LNCaP clone FGC (cell line): ENCODE data around the gene SENP3.

Source experiments
- DNase-seq: peaks from one replicate; pipeline ENCODE4 v3.0.0-alpha.2; 2011; ENCODE audit warnings: low read depth
- H3K4me3 ChIP-seq: 2 replicates; pipeline ENCODE4 v1.5.1; 2011; ENCODE audit warnings: mild to moderate bottlenecking, low read depth, low read length, control low read depth
- TF ChIP-seq, protein P1 (sequence below): IDR thresholded peaks from 2 replicates; pipeline ENCODE4 v1.5.1; 2012; ENCODE audit warnings: mild to moderate bottlenecking; ENCODE audit not compliant: control insufficient read depth, insufficient read depth; ENCODE audit errors: extremely low read depth

Gene SENP3

DNA sequence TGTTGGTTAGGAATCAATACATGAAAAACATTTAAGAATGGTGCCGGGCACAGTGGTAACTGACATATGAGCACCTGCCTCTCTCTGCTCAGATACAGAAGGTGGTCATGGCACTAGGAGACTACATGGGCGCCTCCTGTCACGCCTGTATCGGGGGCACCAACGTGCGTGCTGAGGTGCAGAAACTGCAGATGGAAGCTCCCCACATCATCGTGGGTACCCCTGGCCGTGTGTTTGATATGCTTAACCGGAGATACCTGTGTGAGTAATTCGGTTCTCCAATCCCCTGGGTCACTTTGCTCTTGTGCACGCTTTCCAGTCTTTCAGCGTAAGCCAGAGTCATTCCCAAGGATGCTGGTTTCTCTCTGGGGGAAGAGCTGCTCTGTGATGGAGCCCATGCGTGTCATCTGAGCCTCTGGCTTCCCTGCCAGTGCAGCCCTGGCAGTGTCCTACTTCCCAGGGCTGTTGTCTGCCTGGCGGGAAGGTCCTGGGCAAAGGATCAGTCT, 14.8 kb downstream of the SENP3 start:
- DNase-seq, result no peak
- no peak overlapping the region for H3K4me3 ChIP-seq

DNA sequence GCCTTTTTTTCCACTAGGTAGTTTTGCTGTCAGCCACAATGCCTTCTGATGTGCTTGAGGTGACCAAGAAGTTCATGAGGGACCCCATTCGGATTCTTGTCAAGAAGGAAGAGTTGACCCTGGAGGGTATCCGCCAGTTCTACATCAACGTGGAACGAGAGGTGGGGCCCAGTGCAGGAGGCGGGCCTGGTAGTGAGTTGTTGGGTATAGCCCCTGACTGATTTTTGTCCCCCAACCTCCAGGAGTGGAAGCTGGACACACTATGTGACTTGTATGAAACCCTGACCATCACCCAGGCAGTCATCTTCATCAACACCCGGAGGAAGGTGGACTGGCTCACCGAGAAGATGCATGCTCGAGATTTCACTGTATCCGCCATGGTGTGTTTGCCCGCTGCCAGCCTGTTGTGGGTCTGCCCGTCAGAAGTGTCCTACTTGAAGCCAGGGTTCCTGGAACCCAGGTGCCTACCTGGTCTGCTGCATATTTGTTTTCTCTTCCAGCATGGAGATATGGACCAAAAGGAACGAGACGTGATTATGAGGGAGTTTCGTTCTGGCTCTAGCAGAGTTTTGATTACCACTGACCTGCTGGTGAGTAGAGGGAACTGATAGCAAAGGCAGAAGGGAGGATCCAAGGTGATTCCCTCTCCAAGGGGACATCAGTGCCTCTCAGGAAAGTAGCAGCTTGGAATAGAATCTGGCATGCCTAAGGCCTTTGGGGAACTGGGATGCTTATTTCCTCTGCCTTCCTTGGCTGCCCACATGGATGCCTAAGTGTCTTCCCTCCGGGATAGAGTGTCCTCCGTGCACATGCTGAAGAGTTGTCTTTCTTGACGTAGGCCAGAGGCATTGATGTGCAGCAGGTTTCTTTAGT, 15.8 kb downstream of the SENP3 start:
- H3K4me3 ChIP-seq, result no peak overlapping the region
- TF ChIP-seq, protein P1, sequence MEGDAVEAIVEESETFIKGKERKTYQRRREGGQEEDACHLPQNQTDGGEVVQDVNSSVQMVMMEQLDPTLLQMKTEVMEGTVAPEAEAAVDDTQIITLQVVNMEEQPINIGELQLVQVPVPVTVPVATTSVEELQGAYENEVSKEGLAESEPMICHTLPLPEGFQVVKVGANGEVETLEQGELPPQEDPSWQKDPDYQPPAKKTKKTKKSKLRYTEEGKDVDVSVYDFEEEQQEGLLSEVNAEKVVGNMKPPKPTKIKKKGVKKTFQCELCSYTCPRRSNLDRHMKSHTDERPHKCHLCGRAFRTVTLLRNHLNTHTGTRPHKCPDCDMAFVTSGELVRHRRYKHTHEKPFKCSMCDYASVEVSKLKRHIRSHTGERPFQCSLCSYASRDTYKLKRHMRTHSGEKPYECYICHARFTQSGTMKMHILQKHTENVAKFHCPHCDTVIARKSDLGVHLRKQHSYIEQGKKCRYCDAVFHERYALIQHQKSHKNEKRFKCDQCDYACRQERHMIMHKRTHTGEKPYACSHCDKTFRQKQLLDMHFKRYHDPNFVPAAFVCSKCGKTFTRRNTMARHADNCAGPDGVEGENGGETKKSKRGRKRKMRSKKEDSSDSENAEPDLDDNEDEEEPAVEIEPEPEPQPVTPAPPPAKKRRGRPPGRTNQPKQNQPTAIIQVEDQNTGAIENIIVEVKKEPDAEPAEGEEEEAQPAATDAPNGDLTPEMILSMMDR, result no peak
- no peak for DNase-seq

More for the DNA sequence above, 14.8 kb downstream of the SENP3 start:
- TF ChIP-seq, protein P1, result no peak

DNA sequence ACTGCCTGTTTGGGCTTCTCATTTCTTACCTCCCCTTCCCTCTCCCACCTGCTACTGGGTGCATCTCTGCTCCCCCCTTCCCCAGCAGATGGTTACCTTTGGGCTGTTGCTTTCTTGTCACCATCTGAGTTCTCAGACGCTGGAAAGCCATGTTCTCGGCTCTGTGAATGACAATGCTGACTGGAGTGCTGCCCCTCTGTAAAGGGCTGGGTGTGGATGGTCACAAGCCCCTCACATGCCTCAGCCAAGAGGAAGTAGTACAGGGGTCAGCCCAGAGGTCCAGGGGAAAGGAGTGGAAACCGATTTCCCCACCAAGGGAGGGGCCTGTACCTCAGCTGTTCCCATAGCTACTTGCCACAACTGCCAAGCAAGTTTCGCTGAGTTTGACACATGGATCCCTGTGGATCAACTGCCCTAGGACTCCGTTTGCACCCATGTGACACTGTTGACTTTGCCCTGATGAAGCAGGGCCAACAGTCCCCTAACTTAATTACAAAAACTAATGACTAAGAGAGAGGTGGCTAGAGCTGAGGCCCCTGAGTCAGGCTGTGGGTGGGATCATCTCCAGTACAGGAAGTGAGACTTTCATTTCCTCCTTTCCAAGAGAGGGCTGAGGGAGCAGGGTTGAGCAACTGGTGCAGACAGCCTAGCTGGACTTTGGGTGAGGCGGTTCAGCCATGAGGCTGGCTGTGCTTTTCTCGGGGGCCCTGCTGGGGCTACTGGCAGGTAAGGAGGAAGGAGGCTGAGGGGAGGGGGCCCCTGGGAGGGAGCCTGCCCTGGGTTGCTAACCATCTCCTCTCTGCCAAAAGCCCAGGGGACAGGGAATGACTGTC, 17.5 kb downstream of the SENP3 start, which contains the start of gene CD68:
Gene CD68, plus strand, starts transcription at position 638 of the 833 bp plus-strand sequence. Its CDS starts 40 bp downstream, at position 678.
- H3K4me3 ChIP-seq, result no peak within 1 kb of the TSS
- TF ChIP-seq, protein P1, result no peak
- peak; percentile 68 for DNase-seq

DNA sequence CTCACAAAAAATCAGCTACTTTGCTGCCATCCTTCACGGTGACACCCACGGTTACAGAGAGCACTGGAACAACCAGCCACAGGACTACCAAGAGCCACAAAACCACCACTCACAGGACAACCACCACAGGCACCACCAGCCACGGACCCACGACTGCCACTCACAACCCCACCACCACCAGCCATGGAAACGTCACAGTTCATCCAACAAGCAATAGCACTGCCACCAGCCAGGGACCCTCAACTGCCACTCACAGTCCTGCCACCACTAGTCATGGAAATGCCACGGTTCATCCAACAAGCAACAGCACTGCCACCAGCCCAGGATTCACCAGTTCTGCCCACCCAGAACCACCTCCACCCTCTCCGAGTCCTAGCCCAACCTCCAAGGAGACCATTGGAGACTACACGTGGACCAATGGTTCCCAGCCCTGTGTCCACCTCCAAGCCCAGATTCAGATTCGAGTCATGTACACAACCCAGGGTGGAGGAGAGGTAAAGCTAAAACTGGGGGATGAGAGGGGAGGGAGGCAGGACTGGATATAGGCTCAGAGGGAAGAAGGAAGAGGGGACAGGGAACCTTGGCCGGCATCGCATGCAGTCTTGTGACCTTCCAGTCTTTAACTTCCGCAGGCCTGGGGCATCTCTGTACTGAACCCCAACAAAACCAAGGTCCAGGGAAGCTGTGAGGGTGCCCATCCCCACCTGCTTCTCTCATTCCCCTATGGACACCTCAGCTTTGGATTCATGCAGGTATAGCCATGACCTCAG, 18.3 kb downstream of the SENP3 start:
- H3K4me3 ChIP-seq, result no peak overlapping the region

DNA sequence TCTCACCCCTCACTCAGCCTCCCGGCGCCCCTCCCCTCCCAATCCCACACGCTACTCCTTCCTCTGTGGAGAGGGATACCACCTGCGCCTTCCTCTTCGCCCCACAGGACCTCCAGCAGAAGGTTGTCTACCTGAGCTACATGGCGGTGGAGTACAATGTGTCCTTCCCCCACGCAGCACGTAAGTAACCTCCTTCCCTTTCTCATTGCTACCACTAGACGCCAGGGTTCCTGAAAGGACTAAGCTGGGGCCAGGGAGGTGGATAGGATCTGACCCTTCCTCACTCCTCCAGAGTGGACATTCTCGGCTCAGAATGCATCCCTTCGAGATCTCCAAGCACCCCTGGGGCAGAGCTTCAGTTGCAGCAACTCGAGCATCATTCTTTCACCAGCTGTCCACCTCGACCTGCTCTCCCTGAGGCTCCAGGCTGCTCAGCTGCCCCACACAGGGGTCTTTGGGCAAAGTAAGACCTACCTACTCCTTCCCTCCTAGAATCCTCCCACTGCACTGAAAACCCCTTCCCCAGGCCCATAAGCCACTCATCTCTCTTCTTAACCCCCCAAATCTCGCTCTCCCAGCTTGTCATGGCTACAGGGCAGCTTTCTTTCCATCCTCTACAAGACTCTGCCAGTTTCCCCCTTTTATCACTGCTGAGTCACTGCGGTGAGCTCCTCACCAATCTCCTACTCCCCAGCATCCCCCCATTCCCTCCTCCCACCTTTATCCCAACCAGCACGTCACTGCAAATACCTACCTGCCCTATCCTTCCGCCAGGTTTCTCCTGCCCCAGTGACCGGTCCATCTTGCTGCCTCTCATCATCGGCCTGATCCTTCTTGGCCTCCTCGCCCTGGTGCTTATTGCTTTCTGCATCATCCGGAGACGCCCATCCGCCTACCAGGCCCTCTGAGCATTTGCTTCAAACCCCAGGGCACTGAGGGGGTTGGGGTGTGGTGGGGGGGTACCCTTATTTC, 19.2 kb downstream of the SENP3 start:
- TF ChIP-seq, protein P1, result no peak
- H3K4me3 ChIP-seq, result no peak overlapping the region
- DNase-seq, result no peak

More for the DNA sequence above, 18.3 kb downstream of the SENP3 start:
- TF ChIP-seq, protein P1, result no peak
- DNase-seq, result no peak
